NCI-H2107 treated with DMSO at 0.1 percent for 48 hours (cell line): Measurements from ENCODE around the gene FBXO42.

Source experiments
- DNase-seq: peaks from one replicate; lab custom pipeline; 2025; ENCODE audit not compliant: unreplicated experiment; lab: John Stamatoyannopoulos, UW

Gene FBXO42

GRCh38 chr1:16206547-16207317 is 145.5 kb downstream of the FBXO42 start:
- peak; percentile 89 for DNase-seq

- no peak for DNase-seq
Observed at GRCh38 chr1:16205891-16206546, 146.3 kb downstream of the FBXO42 start.

GRCh38 chr1:16205334-16205671 is 147.0 kb downstream of the FBXO42 start:
- no peak for DNase-seq

- peak; percentile 25 for DNase-seq
Observed at GRCh38 chr1:16204634-16205333, 147.5 kb downstream of the FBXO42 start.

GRCh38 chr1:16204216-16204615 is 148.1 kb downstream of the FBXO42 start:
- DNase-seq = no peak

- no peak for DNase-seq
Observed at GRCh38 chr1:16203550-16203949, 148.7 kb downstream of the FBXO42 start.

- DNase-seq = no peak
Observed at GRCh38 chr1:16202281-16203210, 149.7 kb downstream of the FBXO42 start.

- DNase-seq = no peak
Observed at GRCh38 chr1:16199700-16200099, 152.6 kb downstream of the FBXO42 start.

GRCh38 chr1:16199157-16199501 is 153.2 kb downstream of the FBXO42 start:
- no peak for DNase-seq

GRCh38 chr1:16198444-16199156 is 153.7 kb downstream of the FBXO42 start:
- no peak for DNase-seq

- no peak for DNase-seq
Observed at GRCh38 chr1:16196874-16197273, 155.4 kb downstream of the FBXO42 start.
